Right lobe of liver (tissue), 6 donors: ENCODE results near the gene RNU5B-1. TPM values are rescaled to one million over a fixed set of nuclear protein-coding genes. Genes with fewer than 3 reads are reported as not detected.

Source experiments
- ATAC-seq, 4 donors: fragments of 200-7000 bp; cut with Tn5 transposase; one replicate each; pipeline ENCODE4 v1.9.1; 2020; ENCODE audit warnings: mild to moderate bottlenecking in 4 of 4, moderate library complexity in 4 of 4
- DNase-seq, 3 donors: peaks; one replicate each; pipeline ENCODE4 v3.0.0-alpha.2; 2020
- H3K27ac ChIP-seq, 3 donors: fragments of 200-600 bp; one replicate each; pipeline ENCODE4 v1.8.0; 2022
- H3K27me3 ChIP-seq, 2 donors: fragments of 200-600 bp; one replicate each; pipeline ENCODE4 v1.8.0; 2022
- H3K36me3 ChIP-seq, 4 donors: fragments of 200-600 bp; sonication (generic) in 1 of 4; one replicate each; pipeline versions ENCODE4 v1.5.1 to v1.8.0; 2017 to 2022; ENCODE audit warnings: control low read depth in 1 of 4
- H3K4me1 ChIP-seq, 4 donors: fragments of 200-600 bp; sonication (generic) in 1 of 4; one replicate each; pipeline versions ENCODE4 v1.5.1 to v1.8.0; 2017 to 2022; ENCODE audit warnings: control low read depth in 1 of 4
- H3K4me3 ChIP-seq, 3 donors: fragments of 200-600 bp; one replicate each; pipeline ENCODE4 v1.8.0; 2022
- H3K9me3 ChIP-seq, 4 donors: fragments of 200-600 bp; sonication (generic) in 1 of 4; one replicate each; pipeline versions ENCODE4 v1.5.1 to v1.8.0; 2017 to 2022; ENCODE audit warnings: control low read depth in 1 of 4
- CTCF ChIP-seq, 4 donors: fragments of 200-600 bp in 3 of 4; fragments of 450-650 bp in 1 of 4; IDR thresholded peaks; one replicate each; pipeline versions ENCODE4 v1.5.1 to v1.8.0; 2016 to 2022; ENCODE audit warnings: antibody characterized with exemption in 4 of 4, mild to moderate bottlenecking in 2 of 4
- POLR2A ChIP-seq: fragments of 450-650 bp; IDR thresholded peaks from one replicate; pipeline ENCODE4 v1.6.1; 2017; ENCODE audit warnings: antibody characterized with exemption, mild to moderate bottlenecking
- WGBS: methylation state at CpG from one replicate; pipeline ENCODE4 v1.1.6; 2018; ENCODE audit warnings: low coverage, low lambda C conversion rate; ENCODE audit not compliant: insufficient coverage; ENCODE audit errors: missing lambda C conversion rate; 5-methylcytosine and 5-hydroxymethylcytosine counted together
- intact Hi-C, 2 donors: fragments of 100-400 bp; cut with DNase I; formaldehyde crosslinking; loops; one replicate each; pipeline versions ENCODE4 v1.11.2 to v1.14.1; 2022
- total RNA-seq, 6 experiments: library from RNA; depleted of rRNA in 2 of 6; stranded (reverse); fragments of >200 nt in 2 of 6; fragmentation: NEBNext Ultra II Directional in 3 of 6; extraction: Animal tissue kit (Norgen Biotek cat#: 25700) in 3 of 6; gene quantifications; one replicate each; pipeline versions ENCODE4 v1.1.0 to v1.2.4, GENCODE V29; 2016 to 2023
- donor health status: DM: no; HTN: yes; CAD: no.
- donor health status: DM: no; HTN: no; CAD: no.
- donor health status: DM: no; HTN: no; CAD: no.
- donor health status: DM: no; HTN: yes; CAD: no.
- donor health status: DM: no; HTN: yes; CAD: no.

The RNU5B-1 gene
- total RNA-seq, 6 experiments from 2014 or later = 11.0 to 35.4 TPM; not detected in 4

GRCh38 chr15:65292938-65293518 lies 11.4 kb upstream of the RNU5B-1 start:
- no peaks in the 10 kb centered on the region for H3K36me3 ChIP-seq
- no peak overlapping the region for H3K27ac ChIP-seq
- intact Hi-C loops = no loop called here
- ATAC-seq = no peak
- H3K4me1 ChIP-seq = peaks cover 0 to 7% (median 1%) of the 10 kb centered on the region in 4 donors
- no peak for TF ChIP-seq CTCF (IDR thresholded peaks at IDR 0.05)
- no peak for TF ChIP-seq POLR2A
- H3K9me3 ChIP-seq = no peaks in the 10 kb centered on the region
- no peak overlapping the region for H3K4me3 ChIP-seq
- WGBS = 50% methylated on average over 1 of the region's 1 CpG
- H3K27me3 ChIP-seq = no peaks in the 10 kb centered on the region
- DNase-seq = no peak

- Histone ChIP-seq H3K36me3 (no peaks in the 10 kb centered on the region), H3K4me3 (no peak overlapping the region), H3K27ac (no peak overlapping the region), H3K9me3 (no peaks in the 10 kb centered on the region), H3K4me1 (peaks cover 2 to 12% (median 7%) of the 10 kb centered on the region in 4 donors), H3K27me3 (no peaks in the 10 kb centered on the region)
- ATAC-seq (no peak), DNase-seq (no peak)
- TF ChIP-seq CTCF (IDR thresholded peaks at IDR 0.05) (no peak), POLR2A (no peak)
- intact Hi-C loops = no loop called here
- WGBS = 77% methylated on average over 10 of the region's 11 CpGs
Observed at GRCh38 chr15:65298731-65299130, 5.7 kb upstream of the RNU5B-1 start.

- WGBS = 83% methylated on average over 1 of the region's 36 CpGs
- Histone ChIP-seq H3K27me3 (no peaks in the 10 kb centered on the region), H3K4me3 (no peak overlapping the region), H3K36me3 (no peaks in the 10 kb centered on the region), H3K4me1 (peaks cover 2 to 18% (median 7%) of the 10 kb centered on the region in 4 donors), H3K27ac (no peak overlapping the region), H3K9me3 (no peaks in the 10 kb centered on the region)
- no peak for TF ChIP-seq CTCF (IDR thresholded peaks at IDR 0.05)
- no peak for TF ChIP-seq POLR2A
- ATAC-seq = no peak
- intact Hi-C loops = no loop called here
- no peak for DNase-seq
Observed at GRCh38 chr15:65300924-65301441, 3.5 kb upstream of the RNU5B-1 start.

- ATAC-seq = no peak
- H3K27me3 ChIP-seq = no peaks in the 10 kb centered on the region
- 83% methylated on average over 16 of the region's 24 CpGs for WGBS
- DNase-seq = no peak
- peaks cover 0 to 24% (median 7%) of the 10 kb centered on the region in 4 donors for H3K4me1 ChIP-seq
- no peak overlapping the region for H3K4me3 ChIP-seq
- no peak overlapping the region for H3K27ac ChIP-seq
- no peaks in the 10 kb centered on the region for H3K9me3 ChIP-seq
- intact Hi-C loops = no loop called here
- TF ChIP-seq CTCF (IDR thresholded peaks at IDR 0.05) = no peak
- TF ChIP-seq POLR2A = no peak
- no peaks in the 10 kb centered on the region for H3K36me3 ChIP-seq
Observed at GRCh38 chr15:65302061-65302460, 2.4 kb upstream of the RNU5B-1 start.
